Right lobe of liver (tissue), 6 donors: Measurements from ENCODE around the gene ANKRD13B. TPM values are rescaled to one million over a fixed set of nuclear protein-coding genes. Genes with fewer than 3 reads are reported as not detected.

Experiments used
- ATAC-seq, 4 donors: fragments of 200-7000 bp; cut with Tn5 transposase; one replicate each; pipeline ENCODE4 v1.9.1; 2020; ENCODE audit warnings: mild to moderate bottlenecking in 4 of 4, moderate library complexity in 4 of 4
- DNase-seq, 3 donors: peaks; one replicate each; pipeline ENCODE4 v3.0.0-alpha.2; 2020
- H3K27ac ChIP-seq, 3 donors: fragments of 200-600 bp; one replicate each; pipeline ENCODE4 v1.8.0; 2022
- H3K27me3 ChIP-seq, 2 donors: fragments of 200-600 bp; one replicate each; pipeline ENCODE4 v1.8.0; 2022
- H3K36me3 ChIP-seq, 4 donors: fragments of 200-600 bp; sonication (generic) in 1 of 4; one replicate each; pipeline versions ENCODE4 v1.5.1 to v1.8.0; 2017 to 2022; ENCODE audit warnings: control low read depth in 1 of 4
- H3K4me1 ChIP-seq, 4 donors: fragments of 200-600 bp; sonication (generic) in 1 of 4; one replicate each; pipeline versions ENCODE4 v1.5.1 to v1.8.0; 2017 to 2022; ENCODE audit warnings: control low read depth in 1 of 4
- H3K4me3 ChIP-seq, 3 donors: fragments of 200-600 bp; one replicate each; pipeline ENCODE4 v1.8.0; 2022
- H3K9me3 ChIP-seq, 4 donors: fragments of 200-600 bp; sonication (generic) in 1 of 4; one replicate each; pipeline versions ENCODE4 v1.5.1 to v1.8.0; 2017 to 2022; ENCODE audit warnings: control low read depth in 1 of 4
- POLR2A ChIP-seq: fragments of 450-650 bp; IDR thresholded peaks from one replicate; pipeline ENCODE4 v1.6.1; 2017; ENCODE audit warnings: antibody characterized with exemption, mild to moderate bottlenecking
- WGBS: methylation state at CpG from one replicate; pipeline ENCODE4 v1.1.6; 2018; ENCODE audit warnings: low coverage, low lambda C conversion rate; ENCODE audit not compliant: insufficient coverage; ENCODE audit errors: missing lambda C conversion rate; 5-methylcytosine and 5-hydroxymethylcytosine counted together
- intact Hi-C, 2 donors: fragments of 100-400 bp; cut with DNase I; formaldehyde crosslinking; loops; one replicate each; pipeline versions ENCODE4 v1.11.2 to v1.14.1; 2022
- total RNA-seq, 6 experiments: library from RNA; depleted of rRNA in 2 of 6; stranded (reverse); fragments of >200 nt in 2 of 6; fragmentation: NEBNext Ultra II Directional in 3 of 6; extraction: Animal tissue kit (Norgen Biotek cat#: 25700) in 3 of 6; gene quantifications; one replicate each; pipeline versions ENCODE4 v1.1.0 to v1.2.4, GENCODE V29; 2016 to 2023
- TF ChIP-seq, protein P1 (sequence below), 4 donors: fragments of 200-600 bp in 3 of 4; fragments of 450-650 bp in 1 of 4; IDR thresholded peaks; one replicate each; pipeline versions ENCODE4 v1.5.1 to v1.8.0; 2016 to 2022; ENCODE audit warnings: antibody characterized with exemption in 4 of 4, mild to moderate bottlenecking in 2 of 4
- donor health status: DM: no; HTN: yes; CAD: no.
- donor health status: DM: no; HTN: no; CAD: no.
- donor health status: DM: no; HTN: no; CAD: no.
- donor health status: DM: no; HTN: yes; CAD: no.
- donor health status: DM: no; HTN: yes; CAD: no.

Gene ANKRD13B
- total RNA-seq, 6 experiments from 2014 or later = 0.37 to 1.6 (median 0.88) TPM

DNA sequence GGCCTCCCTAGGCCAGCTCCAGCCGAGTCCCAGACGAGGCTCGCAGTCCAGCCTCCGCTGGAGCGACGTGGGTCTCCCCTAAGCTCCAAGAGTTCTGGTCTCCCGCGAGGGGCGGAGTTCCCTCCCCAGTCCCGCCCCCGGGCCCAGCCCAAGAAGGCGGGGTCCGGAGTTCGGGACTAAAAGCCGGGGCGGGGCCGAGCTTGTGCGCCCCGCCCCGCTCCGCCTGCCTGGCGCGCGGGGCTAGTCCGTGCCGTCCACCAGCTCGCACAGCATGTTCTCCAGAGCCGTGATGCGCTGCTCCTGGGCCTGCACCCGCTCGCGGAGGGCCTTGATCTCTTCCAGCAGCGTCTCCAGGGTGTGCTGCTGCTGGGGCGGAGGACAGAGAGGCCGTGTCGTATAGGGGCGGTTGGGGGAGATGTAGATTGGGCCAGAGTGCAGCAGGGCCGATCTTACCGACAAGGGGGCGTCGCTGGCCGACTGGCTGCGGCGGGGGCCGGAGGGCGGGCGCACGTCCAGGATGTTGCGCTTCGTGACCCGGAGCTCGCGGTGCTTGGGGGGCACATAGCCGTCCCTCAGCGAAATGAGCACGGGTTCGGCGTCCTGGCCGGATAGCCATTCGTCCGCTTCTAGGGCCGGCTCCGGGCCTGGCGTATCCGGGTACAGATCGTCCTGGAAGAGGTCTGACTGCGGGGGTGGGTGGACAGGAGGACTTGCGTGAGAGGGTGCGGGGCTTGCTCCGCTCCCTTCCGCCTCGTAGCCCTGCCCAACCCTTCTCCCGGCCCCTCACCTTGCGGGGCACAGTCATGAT lies 22.8 kb downstream of the ANKRD13B start:
- ATAC-seq (peak; percentile 72 to 82 (median 76)), DNase-seq (peak; percentile 85 to 87 (median 87))
- Histone ChIP-seq H3K9me3 (no peaks in the 10 kb centered on the region), H3K27ac (no peak overlapping the region), H3K36me3 (no peaks in the 10 kb centered on the region), H3K4me3 (peak overlapping the region in 2 of 3 donors; percentile 25 to 33), H3K27me3 (peaks cover 0 to 16% of the 10 kb centered on the region in 2 donors), H3K4me1 (peaks cover 0 to 40% (median 17%) of the 10 kb centered on the region in 4 donors)
- WGBS = 4% methylated on average over 4 of the region's 74 CpGs
- intact Hi-C loops = no loop called here
- peak; percentile 39 for TF ChIP-seq POLR2A
- TF ChIP-seq, protein P1, sequence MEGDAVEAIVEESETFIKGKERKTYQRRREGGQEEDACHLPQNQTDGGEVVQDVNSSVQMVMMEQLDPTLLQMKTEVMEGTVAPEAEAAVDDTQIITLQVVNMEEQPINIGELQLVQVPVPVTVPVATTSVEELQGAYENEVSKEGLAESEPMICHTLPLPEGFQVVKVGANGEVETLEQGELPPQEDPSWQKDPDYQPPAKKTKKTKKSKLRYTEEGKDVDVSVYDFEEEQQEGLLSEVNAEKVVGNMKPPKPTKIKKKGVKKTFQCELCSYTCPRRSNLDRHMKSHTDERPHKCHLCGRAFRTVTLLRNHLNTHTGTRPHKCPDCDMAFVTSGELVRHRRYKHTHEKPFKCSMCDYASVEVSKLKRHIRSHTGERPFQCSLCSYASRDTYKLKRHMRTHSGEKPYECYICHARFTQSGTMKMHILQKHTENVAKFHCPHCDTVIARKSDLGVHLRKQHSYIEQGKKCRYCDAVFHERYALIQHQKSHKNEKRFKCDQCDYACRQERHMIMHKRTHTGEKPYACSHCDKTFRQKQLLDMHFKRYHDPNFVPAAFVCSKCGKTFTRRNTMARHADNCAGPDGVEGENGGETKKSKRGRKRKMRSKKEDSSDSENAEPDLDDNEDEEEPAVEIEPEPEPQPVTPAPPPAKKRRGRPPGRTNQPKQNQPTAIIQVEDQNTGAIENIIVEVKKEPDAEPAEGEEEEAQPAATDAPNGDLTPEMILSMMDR (IDR thresholded peaks at IDR 0.05) = no peak

DNA sequence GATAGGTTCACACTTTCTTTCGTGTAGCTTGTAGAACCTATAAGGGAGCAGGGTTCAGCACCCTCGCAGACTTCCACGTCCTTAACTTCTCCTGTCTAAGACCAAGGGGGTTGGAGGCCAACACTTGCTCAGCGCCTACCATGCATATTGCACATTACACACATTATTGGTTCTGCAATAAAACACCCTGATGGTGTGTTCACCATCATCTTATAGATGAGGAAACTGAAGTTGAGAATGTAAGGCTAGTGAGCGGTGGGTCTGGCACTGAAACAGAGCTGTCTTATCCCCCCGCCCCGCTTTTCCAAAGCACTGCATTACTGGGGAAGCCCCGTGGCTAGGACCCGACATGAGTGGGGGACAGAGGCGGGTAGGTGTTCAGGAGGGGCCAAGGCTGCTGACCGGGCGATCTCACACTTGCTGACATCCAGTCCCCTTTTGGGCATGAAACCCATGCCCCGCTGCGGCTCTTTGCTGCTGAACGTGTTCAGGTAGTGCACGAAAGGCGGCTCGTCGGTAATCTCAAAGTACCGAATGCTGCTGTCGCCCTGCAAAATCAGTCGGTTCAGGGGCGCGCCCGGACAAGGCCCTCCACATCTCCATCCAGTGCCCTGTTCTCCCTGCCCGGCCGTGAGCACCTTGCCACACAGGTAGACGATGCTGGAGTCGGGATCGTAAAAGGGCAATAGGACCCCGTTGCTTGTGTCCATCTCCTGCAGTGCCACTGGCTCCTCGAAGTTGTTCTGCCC lies 23.5 kb downstream of the ANKRD13B start:
- DNase-seq = peak in 1 of 3 donors; percentile 46
- no peak for TF ChIP-seq POLR2A
- TF ChIP-seq, protein P1 (IDR thresholded peaks at IDR 0.05) = no peak
- no peak for ATAC-seq
- H3K4me3 ChIP-seq = peak overlapping the region in 2 of 3 donors; percentile 25 to 33
- H3K4me1 ChIP-seq = peaks cover 0 to 40% (median 17%) of the 10 kb centered on the region in 4 donors
- H3K27me3 ChIP-seq = peaks cover 0 to 16% of the 10 kb centered on the region in 2 donors
- H3K27ac ChIP-seq = no peak overlapping the region
- no peaks in the 10 kb centered on the region for H3K36me3 ChIP-seq
- no peaks in the 10 kb centered on the region for H3K9me3 ChIP-seq
- WGBS = 16% methylated on average over 14 of the region's 32 CpGs
- intact Hi-C loops = no loop called here

DNA sequence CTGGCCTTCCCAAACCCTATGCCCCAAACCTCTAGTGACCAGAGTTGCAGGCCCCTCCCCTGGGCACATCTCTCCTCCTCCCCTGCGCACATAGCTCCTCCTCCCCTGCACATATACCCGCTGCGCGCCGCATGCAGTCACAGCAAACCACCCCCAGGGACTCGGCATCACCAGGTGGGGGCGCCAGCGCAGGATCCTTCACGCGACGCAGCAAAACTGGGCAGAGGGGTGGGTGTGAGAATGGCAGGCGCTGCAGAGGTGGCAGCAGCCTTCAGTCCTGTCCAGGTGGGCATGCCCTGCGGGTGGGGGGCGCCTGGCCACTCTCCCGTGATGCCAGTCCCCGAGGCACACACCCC lies 24.2 kb downstream of the ANKRD13B start:
- peak overlapping the region; percentile 36 to 56 (median 40) for H3K4me3 ChIP-seq
- peaks cover 0 to 16% of the 10 kb centered on the region in 2 donors for H3K27me3 ChIP-seq
- 3% methylated on average over 12 of the region's 16 CpGs for whole genome bisulfite sequencing
- intact Hi-C loops = no loop called here
- peak; percentile 49 to 62 (median 59) for ATAC-seq
- H3K9me3 ChIP-seq = no peaks in the 10 kb centered on the region
- H3K4me1 ChIP-seq = peaks cover 0 to 41% (median 17%) of the 10 kb centered on the region in 4 donors
- TF ChIP-seq, protein P1 (IDR thresholded peaks at IDR 0.05) = peak; percentile 43 to 55 (median 48)
- no peak for TF ChIP-seq POLR2A
- peak; percentile 77 to 83 (median 83) for DNase-seq
- peak overlapping the region in 1 of 3 donors; percentile 24 for H3K27ac ChIP-seq
- no peaks in the 10 kb centered on the region for H3K36me3 ChIP-seq

DNA sequence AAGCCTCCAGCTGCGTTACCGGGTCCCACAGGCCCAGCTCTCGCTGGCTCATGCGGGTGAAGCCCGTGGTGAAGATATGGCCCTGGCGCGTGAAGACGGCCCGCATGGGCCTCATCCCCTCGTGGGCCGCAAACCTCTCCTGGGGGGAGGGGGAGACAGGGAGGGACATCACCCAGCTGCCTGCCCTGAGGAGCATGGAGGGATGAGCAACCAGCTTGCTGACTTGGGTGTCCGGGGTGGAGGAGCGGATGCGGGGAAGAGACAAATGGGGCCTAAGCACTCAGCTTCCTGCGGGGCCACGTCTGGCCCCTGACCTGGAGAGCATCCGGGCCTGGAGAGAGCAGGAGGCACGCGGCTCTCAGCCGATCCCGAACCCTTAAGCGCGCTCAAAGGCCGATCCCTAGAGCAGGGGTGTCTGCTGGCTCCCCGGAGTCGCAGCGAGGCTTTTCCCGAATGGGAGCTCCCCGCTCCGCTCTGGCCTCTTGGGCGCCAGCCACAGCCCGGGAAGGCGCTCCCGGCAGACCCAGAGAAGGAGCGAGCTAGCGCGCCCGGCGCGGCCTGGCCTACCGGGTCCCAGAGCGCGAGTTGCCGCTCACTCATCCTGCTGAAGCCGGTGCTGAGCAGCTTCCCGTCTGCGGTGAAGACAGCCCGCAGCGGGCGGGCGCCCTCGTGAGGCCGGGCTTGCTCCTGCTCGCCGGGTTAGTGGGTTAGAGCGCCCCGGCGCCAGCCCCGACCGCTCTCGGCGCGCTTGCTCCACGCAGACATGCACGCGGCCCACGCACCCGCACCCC lies 24.7 kb downstream of the ANKRD13B start:
- Histone ChIP-seq H3K27me3 (peaks cover 0 to 16% of the 10 kb centered on the region in 2 donors), H3K36me3 (no peaks in the 10 kb centered on the region), H3K27ac (peak overlapping the region in 1 of 3 donors; percentile 24), H3K9me3 (no peaks in the 10 kb centered on the region), H3K4me1 (peaks cover 0 to 46% (median 17%) of the 10 kb centered on the region in 4 donors), H3K4me3 (peak overlapping the region; percentile 36 to 56 (median 40))
- peak; percentile 73 to 81 (median 76) for ATAC-seq
- TF ChIP-seq POLR2A = no peak
- TF ChIP-seq, protein P1 (IDR thresholded peaks at IDR 0.05) = peak; percentile 73 to 95 (median 91)
- peak; percentile 88 to 92 (median 91) for DNase-seq
- WGBS = 1% methylated on average over 20 of the region's 68 CpGs
- intact Hi-C loops = no loop called here
